ENCODE data around the gene UBIAD1. TPM values are rescaled to one million over a fixed set of nuclear protein-coding genes. Genes with fewer than 3 reads are reported as not detected.

Gene UBIAD1
- total and polyA plus RNA-seq, 9 of the 15 experiments (the other 6 are each of a cell fraction or from before 2014, with no cell fraction given) = 6.2 to 34.3 (median 22.3) TPM

DNA sequence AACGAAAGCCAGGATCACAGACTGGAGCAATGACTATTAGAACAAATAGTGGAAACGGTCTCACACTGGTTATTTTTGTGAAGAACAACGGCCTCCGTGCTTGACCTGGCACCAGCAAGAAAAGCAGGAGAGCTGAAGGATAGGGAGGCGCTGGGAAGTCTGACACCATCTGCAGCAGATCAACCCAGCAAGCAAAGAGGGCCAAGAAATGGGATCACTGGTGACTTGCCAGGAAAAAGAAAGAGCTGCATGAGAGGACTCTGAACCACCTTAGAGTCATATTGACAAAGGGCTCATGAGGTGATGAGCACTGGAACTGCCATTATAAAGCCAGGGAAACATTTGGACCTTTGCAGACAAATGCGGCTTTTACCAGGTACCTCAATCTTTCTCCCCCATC lies 35.6 kb upstream of the UBIAD1 start:
- FAIRE-seq (no peak), ATAC-seq (no peak), DNase-seq (ENCODE audit: extremely low read depth in 1 of 4, low spot score in 3 of 4) (no peak)
- H3K9me3 ChIP-seq (replicated peaks; ENCODE audit: control insufficient read depth, insufficient read depth, low read depth, low read length) = no peaks in the 10 kb centered on the region
- H3K79me2 ChIP-seq (ENCODE audit: control insufficient read depth, insufficient read depth, low read length) = no peaks in the 10 kb centered on the region
- 98% methylated on average over 6 of the region's 6 CpGs for WGBS (ENCODE audit: insufficient coverage, low coverage, missing lambda C conversion rate)
- H3K9ac ChIP-seq (ENCODE audit: insufficient read depth in 1 of 2, low read depth in 2 of 2, low read length in 2 of 2) = no peak overlapping the region
- H2AFZ ChIP-seq (ENCODE audit: low read depth, low read length) = no peak overlapping the region
- no peaks in the 10 kb centered on the region for H3K9me1 ChIP-seq (ENCODE audit: control insufficient read depth, insufficient read depth, low read length)
- peaks cover 6% of the 10 kb centered on the region; the same call in 1 of the 2 replicates for H4K20me1 ChIP-seq (replicated peaks; ENCODE audit: control insufficient read depth, insufficient read depth, low read length)
- in situ Hi-C loops (cut with MboI) = no loop called here
- H3K27ac ChIP-seq (ENCODE audit: extremely low read depth, low read depth, low read length) = no peak overlapping the region
- H3K27me3 ChIP-seq (ENCODE audit: control insufficient read depth in 2 of 2, insufficient read depth in 2 of 2, low read length in 2 of 2) = no peaks in the 10 kb centered on the region
- POLR2A ChIA-PET = interaction anchor here (0.7 to 1.3 kb wide), 5 partner anchors 12 to 201 kb away, joined by 3 to 5 read pairs (median 4); partner anchors contain the start of genes MTOR and UBIAD1
- CTCF ChIA-PET (ENCODE audit: low intra/inter-chr PET ratio) = no interaction called here
- H3K36me3 ChIP-seq (ENCODE audit: control insufficient read depth, insufficient read depth, low read length) = peaks cover 92% of the 10 kb centered on the region
- H3K4me2 ChIP-seq (ENCODE audit: insufficient read depth, low read length) = no peak overlapping the region
- TF ChIP-seq KLF10 (CRISPR knock-in tag; IDR thresholded peaks at IDR 0.05) = no peak
- TF ChIP-seq, protein P1, sequence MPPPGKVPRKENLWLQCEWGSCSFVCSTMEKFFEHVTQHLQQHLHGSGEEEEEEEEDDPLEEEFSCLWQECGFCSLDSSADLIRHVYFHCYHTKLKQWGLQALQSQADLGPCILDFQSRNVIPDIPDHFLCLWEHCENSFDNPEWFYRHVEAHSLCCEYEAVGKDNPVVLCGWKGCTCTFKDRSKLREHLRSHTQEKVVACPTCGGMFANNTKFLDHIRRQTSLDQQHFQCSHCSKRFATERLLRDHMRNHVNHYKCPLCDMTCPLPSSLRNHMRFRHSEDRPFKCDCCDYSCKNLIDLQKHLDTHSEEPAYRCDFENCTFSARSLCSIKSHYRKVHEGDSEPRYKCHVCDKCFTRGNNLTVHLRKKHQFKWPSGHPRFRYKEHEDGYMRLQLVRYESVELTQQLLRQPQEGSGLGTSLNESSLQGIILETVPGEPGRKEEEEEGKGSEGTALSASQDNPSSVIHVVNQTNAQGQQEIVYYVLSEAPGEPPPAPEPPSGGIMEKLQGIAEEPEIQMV (tag; conservative IDR thresholded peaks at IDR 0.05; ENCODE audit: low read depth) = no peak
- no peak for TF ChIP-seq ESRRB (CRISPR knock-in tag; IDR thresholded peaks at IDR 0.05; ENCODE audit: borderline replicate concordance)
- no peak for TF ChIP-seq HNRNPLL (IDR thresholded peaks at IDR 0.05; ENCODE audit: low read depth, low read length, poor library complexity, severe bottlenecking)
- TF ChIP-seq SUPT5H (IDR thresholded peaks at IDR 0.05) = no peak
- no peak for TF ChIP-seq XRCC5 (IDR thresholded peaks at IDR 0.05; ENCODE audit: low read depth, low read length)
- no peak for TF ChIP-seq SAP30 (IDR thresholded peaks at IDR 0.05; ENCODE audit: borderline replicate concordance, insufficient read depth, low read depth, low read length, poor library complexity, severe bottlenecking)
- TF ChIP-seq, protein P2, sequence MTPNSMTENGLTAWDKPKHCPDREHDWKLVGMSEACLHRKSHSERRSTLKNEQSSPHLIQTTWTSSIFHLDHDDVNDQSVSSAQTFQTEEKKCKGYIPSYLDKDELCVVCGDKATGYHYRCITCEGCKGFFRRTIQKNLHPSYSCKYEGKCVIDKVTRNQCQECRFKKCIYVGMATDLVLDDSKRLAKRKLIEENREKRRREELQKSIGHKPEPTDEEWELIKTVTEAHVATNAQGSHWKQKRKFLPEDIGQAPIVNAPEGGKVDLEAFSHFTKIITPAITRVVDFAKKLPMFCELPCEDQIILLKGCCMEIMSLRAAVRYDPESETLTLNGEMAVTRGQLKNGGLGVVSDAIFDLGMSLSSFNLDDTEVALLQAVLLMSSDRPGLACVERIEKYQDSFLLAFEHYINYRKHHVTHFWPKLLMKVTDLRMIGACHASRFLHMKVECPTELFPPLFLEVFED (CRISPR knock-in tag; conservative IDR thresholded peaks at IDR 0.05) = no peak
- TF ChIP-seq, protein P3, sequence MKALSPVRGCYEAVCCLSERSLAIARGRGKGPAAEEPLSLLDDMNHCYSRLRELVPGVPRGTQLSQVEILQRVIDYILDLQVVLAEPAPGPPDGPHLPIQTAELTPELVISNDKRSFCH (CRISPR knock-in tag; IDR thresholded peaks at IDR 0.05) = no peak
- TF ChIP-seq, protein P3 (tag; IDR thresholded peaks at IDR 0.05) = no peak
- TF ChIP-seq U2AF2 (optimal IDR thresholded peaks at IDR 0.05; ENCODE audit: low read depth, low read length) = no peak
- TF ChIP-seq ZNF384 (IDR thresholded peaks at IDR 0.05; ENCODE audit: low read depth, low read length) = no peak
- TF ChIP-seq MCM2 (IDR thresholded peaks at IDR 0.05; ENCODE audit: low read depth) = no peak
- TF ChIP-seq ZNF695 (CRISPR knock-in tag; IDR thresholded peaks at IDR 0.05) = no peak
- no peak for TF ChIP-seq RBM39 (optimal IDR thresholded peaks at IDR 0.05; ENCODE audit: low read depth, low read length)
- TF ChIP-seq THRAP3 (IDR thresholded peaks at IDR 0.05; ENCODE audit: borderline replicate concordance) = no peak
- TF ChIP-seq ASH1L (IDR thresholded peaks at IDR 0.05; ENCODE audit: borderline replicate concordance, low read depth, partially characterized antibody) = no peak
- TF ChIP-seq, protein P4, sequence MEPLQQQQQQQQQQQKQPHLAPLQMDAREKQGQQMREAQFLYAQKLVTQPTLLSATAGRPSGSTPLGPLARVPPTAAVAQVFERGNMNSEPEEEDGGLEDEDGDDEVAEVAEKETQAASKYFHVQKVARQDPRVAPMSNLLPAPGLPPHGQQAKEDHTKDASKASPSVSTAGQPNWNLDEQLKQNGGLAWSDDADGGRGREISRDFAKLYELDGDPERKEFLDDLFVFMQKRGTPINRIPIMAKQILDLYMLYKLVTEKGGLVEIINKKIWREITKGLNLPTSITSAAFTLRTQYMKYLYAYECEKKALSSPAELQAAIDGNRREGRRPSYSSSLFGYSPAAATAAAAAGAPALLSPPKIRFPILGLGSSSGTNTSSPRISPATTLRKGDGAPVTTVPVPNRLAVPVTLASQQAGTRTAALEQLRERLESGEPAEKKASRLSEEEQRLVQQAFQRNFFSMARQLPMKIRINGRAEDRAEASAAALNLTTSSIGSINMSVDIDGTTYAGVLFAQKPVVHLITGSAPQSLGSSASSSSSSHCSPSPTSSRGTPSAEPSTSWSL (CRISPR knock-in tag; IDR thresholded peaks at IDR 0.05; ENCODE audit: borderline replicate concordance) = no peak
- no peaks in the 10 kb centered on the region for H3K4me1 ChIP-seq (replicated peaks in 1 of 2; ENCODE audit: control insufficient read depth in 2 of 2, insufficient read depth in 2 of 2, low read length in 2 of 2)
- H3K4me3 ChIP-seq = no peak overlapping the region
- no TSS peak for BruUV-seq (replicated peaks)
- intact Hi-C loops (cut with micrococcal nuclease) = no loop called here
